Duodenal mucosa (tissue), 2 donors: ENCODE measurements around the gene VAV2.
A peak's percentile ranks its signal among the peaks of the same experiment; 100 is the strongest.

Source experiments
- H3K27ac ChIP-seq: one replicate; pipeline ENCODE4 v1.7.0; 2013; ENCODE audit warnings: low read depth, low read length
- H3K27me3 ChIP-seq, 2 donors: one replicate each; pipeline ENCODE4 v1.7.0; 2013; ENCODE audit warnings: low read length in 2 of 2, control low read depth in 1 of 2; ENCODE audit not compliant: insufficient read depth in 2 of 2, control insufficient read depth in 1 of 2
- H3K36me3 ChIP-seq, 2 donors: one replicate each; pipeline ENCODE4 v1.7.0; 2013; ENCODE audit warnings: low read length in 2 of 2, control low read depth in 1 of 2; ENCODE audit not compliant: insufficient read depth in 2 of 2, control insufficient read depth in 1 of 2
- H3K4me1 ChIP-seq, 2 donors: one replicate each; pipeline ENCODE4 v1.7.0; 2013; ENCODE audit warnings: low read length in 2 of 2, control low read depth in 1 of 2; ENCODE audit not compliant: insufficient read depth in 2 of 2, control insufficient read depth in 1 of 2
- H3K4me3 ChIP-seq, 2 donors: one replicate each; pipeline ENCODE4 v1.7.0; 2013; ENCODE audit warnings: low read length in 2 of 2, low read depth in 1 of 2
- H3K9ac ChIP-seq, 2 donors: one replicate each; pipeline ENCODE4 v1.7.0; 2013; ENCODE audit warnings: low read length in 2 of 2, low read depth in 1 of 2
- H3K9me3 ChIP-seq, 2 donors: one replicate each; pipeline ENCODE4 v1.7.0; 2013; ENCODE audit warnings: low read length in 2 of 2, control low read depth in 1 of 2; ENCODE audit not compliant: control insufficient read depth in 1 of 2

VAV2 gene

GRCh38 chr9:133862585-133863256 is 129.4 kb downstream of the VAV2 start:
- Histone ChIP-seq H3K4me3 (peak overlapping the region; percentile 9 to 13), H3K27ac (peak overlapping the region; percentile 67), H3K27me3 (no peaks in the 10 kb centered on the region)

GRCh38 chr9:133861692-133862091 is 130.4 kb downstream of the VAV2 start:
- Histone ChIP-seq H3K9me3 (no peaks in the 10 kb centered on the region), H3K27ac (no peak overlapping the region), H3K9ac (no peak overlapping the region), H3K27me3 (no peaks in the 10 kb centered on the region), H3K4me1 (peaks cover 6 to 13% of the 10 kb centered on the region in 2 donors), H3K4me3 (no peak overlapping the region), H3K36me3 (peaks cover 0 to 13% of the 10 kb centered on the region in 2 donors)

More at GRCh38 chr9:133862585-133863256, 129.4 kb downstream of the VAV2 start:
- H3K36me3 ChIP-seq, result peaks cover 0 to 13% of the 10 kb centered on the region in 2 donors
- H3K9ac ChIP-seq, result peak overlapping the region in 1 of 2 donors; percentile 6
- H3K9me3 ChIP-seq, result no peaks in the 10 kb centered on the region
- peaks cover 6 to 13% of the 10 kb centered on the region in 2 donors for H3K4me1 ChIP-seq

- H3K36me3 ChIP-seq, result peaks cover 0 to 13% of the 10 kb centered on the region in 2 donors
- no peak overlapping the region for H3K4me3 ChIP-seq
- H3K9ac ChIP-seq, result no peak overlapping the region
- peaks cover 12 to 19% of the 10 kb centered on the region in 2 donors for H3K4me1 ChIP-seq
- no peaks in the 10 kb centered on the region for H3K27me3 ChIP-seq
- H3K27ac ChIP-seq, result no peak overlapping the region
- H3K9me3 ChIP-seq, result no peaks in the 10 kb centered on the region
Observed at GRCh38 chr9:133861086-133861485, 131.0 kb downstream of the VAV2 start.

DNA sequence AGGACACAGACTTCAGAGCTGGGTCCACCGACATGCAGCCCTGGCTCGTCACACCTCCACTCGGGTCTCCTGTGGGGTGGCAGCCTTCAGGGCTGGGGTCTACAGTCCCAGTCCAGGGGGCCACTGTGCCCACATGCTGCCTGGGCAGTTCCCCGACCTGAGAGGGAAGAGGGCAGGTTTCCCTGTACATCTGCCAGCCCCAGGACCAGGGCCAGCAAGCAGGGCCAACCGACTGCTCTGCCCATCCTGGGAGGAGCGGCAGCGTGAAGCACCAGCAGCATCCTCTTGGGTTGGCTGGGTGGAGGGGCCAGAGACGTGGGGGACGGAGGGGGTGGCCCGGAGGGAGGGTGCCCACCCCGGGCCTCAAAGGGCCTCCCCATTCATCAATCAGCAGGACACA is 133.4 kb downstream of the VAV2 start:
- Histone ChIP-seq H3K27me3 (no peaks in the 10 kb centered on the region), H3K9ac (no peak overlapping the region), H3K4me3 (no peak overlapping the region), H3K9me3 (no peaks in the 10 kb centered on the region), H3K4me1 (peaks cover 26 to 38% of the 10 kb centered on the region in 2 donors), H3K36me3 (peaks cover 0 to 18% of the 10 kb centered on the region in 2 donors), H3K27ac (no peak overlapping the region)

DNA sequence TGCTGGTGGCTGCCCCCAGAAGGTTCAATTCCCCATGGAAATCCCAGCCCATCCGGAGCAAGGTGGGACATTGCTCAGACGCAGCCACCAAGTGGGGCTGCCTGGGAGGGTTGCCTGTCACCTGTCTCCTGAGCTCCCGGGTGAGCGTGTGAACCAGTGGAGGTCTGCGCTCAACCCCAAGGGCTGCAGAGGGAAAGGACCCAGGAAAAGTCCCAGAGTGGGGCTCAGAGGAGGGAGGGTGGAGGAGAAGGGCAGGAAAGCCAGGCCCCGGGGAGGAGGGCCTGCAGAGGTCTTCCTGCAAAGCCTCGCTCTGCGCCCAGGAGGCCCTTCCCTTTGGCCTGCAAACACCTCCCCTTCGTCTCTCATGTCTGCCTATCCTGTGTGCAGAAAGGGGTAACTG is 134.5 kb downstream of the VAV2 start:
- H3K4me3 ChIP-seq, result no peak overlapping the region
- H3K27me3 ChIP-seq, result no peaks in the 10 kb centered on the region
- H3K9me3 ChIP-seq, result no peaks in the 10 kb centered on the region
- peaks cover 0 to 18% of the 10 kb centered on the region in 2 donors for H3K36me3 ChIP-seq
- no peak overlapping the region for H3K27ac ChIP-seq
- peaks cover 19 to 34% of the 10 kb centered on the region in 2 donors for H3K4me1 ChIP-seq
- H3K9ac ChIP-seq, result no peak overlapping the region

GRCh38 chr9:133856798-133857197 is 135.3 kb downstream of the VAV2 start:
- Histone ChIP-seq H3K4me3 (no peak overlapping the region), H3K9me3 (no peaks in the 10 kb centered on the region), H3K27ac (peak overlapping the region; percentile 79), H3K36me3 (peaks cover 0 to 18% of the 10 kb centered on the region in 2 donors), H3K4me1 (peaks cover 19 to 28% of the 10 kb centered on the region in 2 donors), H3K9ac (peak overlapping the region in 1 of 2 donors; percentile 35), H3K27me3 (no peaks in the 10 kb centered on the region)

DNA sequence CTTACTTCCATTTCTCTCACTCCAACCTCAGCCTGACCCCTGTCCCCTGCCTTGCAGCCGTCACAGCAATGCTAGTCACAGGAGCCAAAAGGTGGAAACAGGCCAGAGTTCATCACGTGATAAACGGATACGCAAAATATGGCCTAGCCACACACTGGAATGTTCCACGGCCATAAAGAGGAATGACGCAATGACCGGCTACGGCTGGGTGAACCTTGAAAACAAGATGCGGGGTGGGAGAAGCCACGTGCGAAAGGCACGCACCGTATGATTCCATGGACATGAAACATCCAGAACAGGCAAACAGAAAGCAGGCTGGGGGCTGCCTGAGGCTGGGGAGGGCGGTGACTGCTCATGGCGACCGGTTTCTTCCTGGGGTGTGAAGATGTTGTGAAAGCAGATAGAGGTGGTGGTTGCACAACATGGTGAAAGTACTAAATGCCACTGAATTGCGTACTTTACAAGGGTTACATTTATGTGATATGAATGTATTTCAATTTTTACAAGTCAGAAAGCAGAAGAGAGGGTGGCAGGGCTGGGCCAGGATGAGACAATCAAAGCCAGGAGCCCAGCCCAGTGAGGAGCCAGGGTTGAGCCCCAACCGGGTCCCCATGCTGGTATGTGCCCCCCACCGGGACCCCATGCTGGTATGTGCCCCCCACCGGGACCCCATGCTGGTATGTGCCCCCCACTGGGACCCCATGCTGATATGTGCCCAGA is 136.2 kb downstream of the VAV2 start:
- Histone ChIP-seq H3K27me3 (no peaks in the 10 kb centered on the region), H3K9me3 (no peaks in the 10 kb centered on the region), H3K27ac (peak overlapping the region; percentile 79), H3K4me3 (no peak overlapping the region), H3K9ac (peak overlapping the region; percentile 32 to 40), H3K36me3 (peaks cover 0 to 13% of the 10 kb centered on the region in 2 donors), H3K4me1 (peaks cover 19 to 28% of the 10 kb centered on the region in 2 donors)

GRCh38 chr9:133855371-133855770 is 136.8 kb downstream of the VAV2 start:
- Histone ChIP-seq H3K9me3 (no peaks in the 10 kb centered on the region), H3K36me3 (peaks cover 0 to 8% of the 10 kb centered on the region in 2 donors), H3K27ac (peak overlapping the region; percentile 79), H3K4me3 (peak overlapping the region in 1 of 2 donors; percentile 20), H3K27me3 (no peaks in the 10 kb centered on the region), H3K4me1 (peaks cover 19 to 28% of the 10 kb centered on the region in 2 donors), H3K9ac (peak overlapping the region; percentile 16 to 40)

GRCh38 chr9:133854765-133855164 is 137.4 kb downstream of the VAV2 start:
- Histone ChIP-seq H3K4me3 (no peak overlapping the region), H3K9me3 (no peaks in the 10 kb centered on the region), H3K36me3 (peaks cover 0 to 8% of the 10 kb centered on the region in 2 donors), H3K4me1 (peaks cover 19 to 28% of the 10 kb centered on the region in 2 donors), H3K27ac (peak overlapping the region; percentile 79), H3K9ac (peak overlapping the region; percentile 16 to 40), H3K27me3 (no peaks in the 10 kb centered on the region)

DNA sequence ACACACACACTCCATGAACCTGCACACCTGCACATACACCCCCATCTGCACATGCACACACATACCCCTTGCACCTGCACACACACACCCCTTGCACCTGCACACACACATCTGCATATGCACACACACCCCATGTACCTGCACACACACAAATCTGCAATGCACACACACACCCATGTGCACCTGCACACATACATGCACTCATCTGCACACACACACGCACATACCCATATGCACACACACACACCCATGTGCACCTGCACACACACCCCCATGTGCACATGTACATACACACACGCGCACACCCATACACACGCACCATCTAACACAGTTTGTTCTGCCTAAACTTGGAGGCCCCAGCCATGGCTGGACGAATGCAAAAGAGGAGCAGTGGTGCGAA is 138.1 kb downstream of the VAV2 start:
- Histone ChIP-seq H3K27me3 (no peaks in the 10 kb centered on the region), H3K36me3 (peaks cover 0 to 5% of the 10 kb centered on the region in 2 donors), H3K9ac (no peak overlapping the region), H3K27ac (no peak overlapping the region), H3K9me3 (no peaks in the 10 kb centered on the region), H3K4me1 (peaks cover 19 to 28% of the 10 kb centered on the region in 2 donors), H3K4me3 (no peak overlapping the region)
